ENCODE measurements around the gene PITHD1. TPM values are rescaled to one million over a fixed set of nuclear protein-coding genes. Genes with fewer than 3 reads are reported as not detected.

The PITHD1 gene
- total RNA-seq, 1 experiment from 2014 or later = 30.6 TPM

DNA sequence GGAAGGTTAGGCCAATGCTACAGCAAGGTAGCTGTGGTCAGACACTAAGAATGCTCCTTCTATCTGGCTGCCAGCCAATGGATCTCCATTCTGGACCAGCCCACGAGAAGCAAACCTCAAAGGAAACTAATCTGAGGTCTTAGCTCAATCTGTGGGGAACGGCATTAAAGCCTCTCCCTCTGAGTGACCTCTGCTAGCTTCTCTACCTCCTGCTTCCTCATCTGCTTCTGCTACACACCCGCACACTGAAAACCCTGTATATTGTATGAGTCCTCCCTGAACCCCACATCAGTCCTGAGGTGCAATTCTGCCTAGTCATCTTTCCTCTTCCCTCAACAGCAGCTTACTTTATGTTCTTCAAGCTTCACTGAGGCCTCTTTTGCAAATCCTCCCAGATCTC is 29.2 kb downstream of the PITHD1 start:
- peaks cover 5% of the 10 kb centered on the region for H3K36me3 Mint-ChIP-seq (ENCODE audit: insufficient read depth, unreplicated experiment)
- H3K27me3 Mint-ChIP-seq (ENCODE audit: unreplicated experiment) = no peaks in the 10 kb centered on the region
- no peak for DNase-seq
- H3K4me3 Mint-ChIP-seq (ENCODE audit: low read depth, unreplicated experiment) = no peak overlapping the region
- no peaks in the 10 kb centered on the region for H3K9me3 Mint-ChIP-seq (ENCODE audit: low read depth, unreplicated experiment)
- CTCF ChIA-PET = no interaction called here
- H3K4me1 Mint-ChIP-seq (ENCODE audit: low read depth, unreplicated experiment) = no peaks in the 10 kb centered on the region
- intact Hi-C loops (cut with micrococcal nuclease; ENCODE audit: unreplicated experiment) = loop anchor here (10.0 kb wide), 1 partner anchor 337 kb away; the partner anchor contains the start of gene IL22RA1
- no TSS peak for BruUV-seq (replicated peaks)
- H3K27ac Mint-ChIP-seq (ENCODE audit: unreplicated experiment) = no peak overlapping the region
- TF ChIP-seq, protein P1, sequence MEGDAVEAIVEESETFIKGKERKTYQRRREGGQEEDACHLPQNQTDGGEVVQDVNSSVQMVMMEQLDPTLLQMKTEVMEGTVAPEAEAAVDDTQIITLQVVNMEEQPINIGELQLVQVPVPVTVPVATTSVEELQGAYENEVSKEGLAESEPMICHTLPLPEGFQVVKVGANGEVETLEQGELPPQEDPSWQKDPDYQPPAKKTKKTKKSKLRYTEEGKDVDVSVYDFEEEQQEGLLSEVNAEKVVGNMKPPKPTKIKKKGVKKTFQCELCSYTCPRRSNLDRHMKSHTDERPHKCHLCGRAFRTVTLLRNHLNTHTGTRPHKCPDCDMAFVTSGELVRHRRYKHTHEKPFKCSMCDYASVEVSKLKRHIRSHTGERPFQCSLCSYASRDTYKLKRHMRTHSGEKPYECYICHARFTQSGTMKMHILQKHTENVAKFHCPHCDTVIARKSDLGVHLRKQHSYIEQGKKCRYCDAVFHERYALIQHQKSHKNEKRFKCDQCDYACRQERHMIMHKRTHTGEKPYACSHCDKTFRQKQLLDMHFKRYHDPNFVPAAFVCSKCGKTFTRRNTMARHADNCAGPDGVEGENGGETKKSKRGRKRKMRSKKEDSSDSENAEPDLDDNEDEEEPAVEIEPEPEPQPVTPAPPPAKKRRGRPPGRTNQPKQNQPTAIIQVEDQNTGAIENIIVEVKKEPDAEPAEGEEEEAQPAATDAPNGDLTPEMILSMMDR (IDR thresholded peaks at IDR 0.05; ENCODE audit: unreplicated experiment) = no peak

DNA sequence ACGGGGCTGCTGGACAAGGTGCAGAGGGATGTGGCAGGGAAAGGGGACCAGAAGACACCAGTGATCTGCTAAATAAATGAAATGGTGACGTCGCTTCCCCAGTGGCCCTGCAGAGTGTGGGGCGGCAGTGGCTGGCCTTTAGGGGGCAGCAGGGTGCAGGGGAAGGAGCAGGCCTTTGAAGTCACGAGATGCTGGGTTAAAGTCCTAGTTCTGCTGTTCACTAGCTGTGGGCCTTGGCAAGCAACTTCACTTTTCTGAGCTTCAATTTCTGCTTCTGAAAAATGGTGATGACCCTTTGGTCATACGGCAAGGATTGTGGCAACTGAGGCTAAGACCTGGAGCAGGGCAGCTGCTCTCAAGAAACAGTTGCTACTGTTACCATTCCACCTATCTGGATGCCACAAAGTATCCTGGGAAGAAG is 31.5 kb downstream of the PITHD1 start:
- intact Hi-C loops (cut with micrococcal nuclease; ENCODE audit: unreplicated experiment) = loop anchor here (10.0 kb wide), 2 partner anchors 55 to 335 kb away; partner anchors contain the start of genes FUCA1 and IL22RA1

DNA sequence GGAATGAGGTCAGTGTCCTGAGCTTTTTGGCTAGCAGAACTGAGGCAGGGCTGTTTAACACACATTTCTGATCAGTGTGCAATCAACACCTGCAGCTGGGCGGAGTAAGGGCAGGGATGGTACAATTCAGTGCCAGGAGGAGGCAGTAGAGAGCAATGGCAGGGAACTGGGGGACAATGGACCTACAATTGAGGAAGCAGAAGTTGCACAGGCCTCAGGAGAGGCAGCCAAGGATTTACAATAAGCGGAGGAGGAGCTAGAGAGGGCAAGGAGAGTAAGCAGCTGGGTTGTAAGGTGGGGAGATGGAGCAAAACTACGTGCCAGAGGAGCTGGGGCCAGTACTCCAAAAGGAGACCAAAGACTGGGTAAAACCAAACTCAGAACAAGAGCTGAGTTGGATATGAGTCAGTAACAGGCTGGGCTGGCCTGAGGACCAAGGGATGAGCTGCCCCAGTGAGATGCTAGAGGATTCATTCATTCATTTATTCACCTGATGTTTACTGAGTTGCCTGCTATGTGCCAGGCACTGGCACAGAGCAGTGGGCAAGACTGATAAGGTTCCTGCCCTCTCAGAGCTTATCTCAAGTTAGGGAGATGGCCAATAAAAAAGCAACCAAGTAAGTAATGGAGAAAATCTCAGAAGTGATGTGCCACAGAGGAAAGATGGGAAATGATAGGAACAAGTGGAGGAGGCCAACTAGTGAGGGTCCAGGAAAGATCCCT is 32.8 kb downstream of the PITHD1 start:
- H3K27me3 Mint-ChIP-seq (ENCODE audit: unreplicated experiment) = no peaks in the 10 kb centered on the region
- DNase-seq = peak; percentile 45
- no peak overlapping the region for H3K4me3 Mint-ChIP-seq (ENCODE audit: low read depth, unreplicated experiment)
- H3K36me3 Mint-ChIP-seq (ENCODE audit: insufficient read depth, unreplicated experiment) = peaks cover 5% of the 10 kb centered on the region
- TF ChIP-seq, protein P1 (IDR thresholded peaks at IDR 0.05; ENCODE audit: unreplicated experiment) = peak; percentile 20
- intact Hi-C loops (cut with micrococcal nuclease; ENCODE audit: unreplicated experiment) = loop anchor here (10.0 kb wide), 1 partner anchor 54 kb away; the partner anchor contains the start of gene FUCA1
- no TSS peak for BruUV-seq (replicated peaks)
- no peak overlapping the region for H3K27ac Mint-ChIP-seq (ENCODE audit: unreplicated experiment)
- no peaks in the 10 kb centered on the region for H3K4me1 Mint-ChIP-seq (ENCODE audit: low read depth, unreplicated experiment)
- CTCF ChIA-PET = interaction anchor here (0.7 to 2.4 kb wide), 3 partner anchors 18 to 106 kb away, joined by 3 to 12 read pairs (median 3); no protein-coding TSS in a partner anchor
- H3K9me3 Mint-ChIP-seq (ENCODE audit: low read depth, unreplicated experiment) = no peaks in the 10 kb centered on the region

More for the DNA sequence above, 31.5 kb downstream of the PITHD1 start:
- DNase-seq = peak; percentile 79
- no peaks in the 10 kb centered on the region for H3K4me1 Mint-ChIP-seq (ENCODE audit: low read depth, unreplicated experiment)
- peaks cover 5% of the 10 kb centered on the region for H3K36me3 Mint-ChIP-seq (ENCODE audit: insufficient read depth, unreplicated experiment)
- no peaks in the 10 kb centered on the region for H3K9me3 Mint-ChIP-seq (ENCODE audit: low read depth, unreplicated experiment)
- BruUV-seq (replicated peaks) = no TSS peak
- no peaks in the 10 kb centered on the region for H3K27me3 Mint-ChIP-seq (ENCODE audit: unreplicated experiment)
- CTCF ChIA-PET = interaction anchor here (1.4 to 2.4 kb wide), 3 partner anchors 10 to 107 kb away, joined by 3 to 12 read pairs (median 5); no protein-coding TSS in a partner anchor
- TF ChIP-seq, protein P1 (IDR thresholded peaks at IDR 0.05; ENCODE audit: unreplicated experiment) = peak; percentile 70
- H3K27ac Mint-ChIP-seq (ENCODE audit: unreplicated experiment) = no peak overlapping the region
- no peak overlapping the region for H3K4me3 Mint-ChIP-seq (ENCODE audit: low read depth, unreplicated experiment)

DNA sequence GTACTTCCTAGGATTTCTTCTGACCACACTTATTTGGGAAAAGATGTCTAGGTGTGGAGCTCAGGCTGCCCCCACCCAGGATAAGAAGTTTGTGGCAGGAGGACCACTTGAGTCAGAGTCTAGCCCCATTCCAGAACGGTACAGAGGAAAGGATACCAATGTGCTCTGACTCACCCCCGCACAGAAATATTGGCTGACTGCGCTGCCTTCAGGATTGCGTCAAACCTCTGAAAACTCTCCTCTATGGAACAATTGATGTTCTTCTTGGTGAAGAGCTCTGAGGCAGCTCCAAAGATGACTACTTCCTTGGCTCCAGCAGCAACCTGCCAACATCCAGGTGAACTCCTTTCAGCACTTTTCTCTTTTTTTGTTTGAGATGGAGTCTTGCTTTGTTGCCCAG is 35.8 kb downstream of the PITHD1 start:
- CTCF ChIA-PET = interaction anchor here (1.2 kb wide), 1 partner anchor 9 kb away, joined by 4 read pairs; no protein-coding TSS in a partner anchor
- no peak overlapping the region for H3K27ac Mint-ChIP-seq (ENCODE audit: unreplicated experiment)
- no peak for DNase-seq
- no peaks in the 10 kb centered on the region for H3K4me1 Mint-ChIP-seq (ENCODE audit: low read depth, unreplicated experiment)
- BruUV-seq (replicated peaks) = no TSS peak
- intact Hi-C loops (cut with micrococcal nuclease; ENCODE audit: unreplicated experiment) = loop anchor here (10.0 kb wide), 1 partner anchor 51 kb away; the partner anchor contains the start of gene FUCA1
- H3K9me3 Mint-ChIP-seq (ENCODE audit: low read depth, unreplicated experiment) = no peaks in the 10 kb centered on the region
- no peaks in the 10 kb centered on the region for H3K27me3 Mint-ChIP-seq (ENCODE audit: unreplicated experiment)
- H3K4me3 Mint-ChIP-seq (ENCODE audit: low read depth, unreplicated experiment) = no peak overlapping the region
- TF ChIP-seq, protein P1 (IDR thresholded peaks at IDR 0.05; ENCODE audit: unreplicated experiment) = no peak
- H3K36me3 Mint-ChIP-seq (ENCODE audit: insufficient read depth, unreplicated experiment) = no peaks in the 10 kb centered on the region

All from Calu3 (cell line).